HPDE6-E6E7 (cell line): Measurements from ENCODE around the gene ETV3L.
A peak's percentile ranks its signal among the peaks of the same experiment; 100 is the strongest.

Experiments
- DNase-seq: peaks from one replicate; pipeline ENCODE4 v3.0.0; 2011; ENCODE audit warnings: missing footprints; ENCODE audit errors: extremely low spot score

The ETV3L gene

GRCh38 chr1:157132111-157132510 is 32.5 kb upstream of the ETV3L start:
- DNase-seq: no peak

- DNase-seq: no peak
Measured at GRCh38 chr1:157131281-157131680, 31.7 kb upstream of the ETV3L start.

GRCh38 chr1:157124855-157125254 is 25.2 kb upstream of the ETV3L start:
- DNase-seq: no peak

- DNase-seq: no peak
Measured at GRCh38 chr1:157119448-157119847, 19.8 kb upstream of the ETV3L start.

- no peak for DNase-seq
Measured at GRCh38 chr1:157119008-157119407, 19.4 kb upstream of the ETV3L start.

- no peak for DNase-seq
Measured at GRCh38 chr1:157117527-157118057, 18.0 kb upstream of the ETV3L start.

- DNase-seq: no peak
Measured at GRCh38 chr1:157116737-157117103, 17.1 kb upstream of the ETV3L start.

- DNase-seq: no peak
Measured at GRCh38 chr1:157115851-157116736, 16.5 kb upstream of the ETV3L start.

GRCh38 chr1:157115429-157115838 is 15.8 kb upstream of the ETV3L start:
- DNase-seq: no peak

- DNase-seq: no peak
Measured at GRCh38 chr1:157114183-157115121, 14.8 kb upstream of the ETV3L start.

- no peak for DNase-seq
Measured at GRCh38 chr1:157113631-157114030, 14.0 kb upstream of the ETV3L start.

- no peak for DNase-seq
Measured at GRCh38 chr1:157113106-157113505, 13.5 kb upstream of the ETV3L start.

- no peak for DNase-seq
Measured at GRCh38 chr1:157112186-157112867, 12.7 kb upstream of the ETV3L start.

GRCh38 chr1:157111396-157112165 is 12.0 kb upstream of the ETV3L start:
- DNase-seq: no peak

- DNase-seq: no peak
Measured at GRCh38 chr1:157110686-157111085, 11.1 kb upstream of the ETV3L start.

GRCh38 chr1:157110003-157110402 is 10.4 kb upstream of the ETV3L start:
- DNase-seq: no peak

GRCh38 chr1:157108448-157108847 is 8.8 kb upstream of the ETV3L start:
- DNase-seq: no peak

GRCh38 chr1:157107702-157108101 is 8.1 kb upstream of the ETV3L start:
- no peak for DNase-seq

GRCh38 chr1:157106813-157107189 is 7.2 kb upstream of the ETV3L start:
- DNase-seq: no peak

GRCh38 chr1:157105988-157106812 is 6.6 kb upstream of the ETV3L start:
- peak; percentile 93 for DNase-seq
